HCT116 (cell line): ENCODE results near the gene STRN3. TPM values are rescaled to one million over a fixed set of nuclear protein-coding genes. Genes with fewer than 3 reads are reported as not detected.

Experiments used
- ATAC-seq: fragments of 200-7000 bp; cut with Tn5 transposase; 2 replicates; pipeline ENCODE4 v1.9.1; 2020; ENCODE audit warnings: mild to moderate bottlenecking, moderate library complexity
- BruUV-seq: library from RNA; stranded (reverse); fragments of 400-500 nt; replicated peaks from 2 replicates; lab custom pipeline; 2021; lab: Mats Ljungman, UMichigan
- CTCF ChIA-PET: fragments of 300-600 bp; sonication (Branson Sonifier 250); formaldehyde crosslinking; loops from one replicate; lab custom pipeline; 2021; ENCODE audit warnings: antibody characterized with exemption; lab: Charles Lee
- POLR2A ChIA-PET: fragments of 300-600, 350-600 bp; sonication (Branson Sonifier 250); formaldehyde crosslinking; loops from one replicate; lab custom pipeline; 2021; ENCODE audit warnings: antibody characterized with exemption; lab: Charles Lee
- RAD21 ChIA-PET, 2 experiments: fragments of 300-600 bp; sonication (Branson Sonifier 250); formaldehyde crosslinking; loops; one replicate each; lab custom pipeline; 2023; ENCODE audit warnings: low total read pairs in 2 of 2; ENCODE audit not compliant: uncharacterized antibody in 2 of 2, unreplicated experiment in 2 of 2, low non-redundant PET in 1 of 2; lab: Charles Lee
- DNase-seq: peaks from one replicate; pipeline ENCODE4 v3.0.0-alpha.2; 2010; ENCODE audit warnings: low read depth, low spot score
- H2AFZ ChIP-seq: fragments of 200-600 bp; shearing (Covaris generic), sonication (generic); 2 replicates; pipeline ENCODE4 v1.6.1; 2017; ENCODE audit warnings: low read depth, mixed run types, mixed read lengths, antibody characterized with exemption, low read length; ENCODE audit not compliant: poor library complexity, severe bottlenecking
- H3K27ac ChIP-seq: 2 replicates; pipeline ENCODE4 v1.5.1; 2012; ENCODE audit warnings: low read depth, low read length
- H3K27me3 ChIP-seq: fragments of 200-600 bp; sonication (generic); 2 replicates; pipeline ENCODE4 v1.6.1; 2016; ENCODE audit warnings: mixed run types, low read length, mixed read lengths; ENCODE audit not compliant: insufficient read depth
- H3K36me3 ChIP-seq, 2 experiments: fragments of 200-500 bp in 1 of 2; fragments of 200-600 bp in 1 of 2; sonication (Bioruptor generic) in 1 of 2; sonication (generic) in 1 of 2; 2 replicates each; pipeline versions ENCODE4 v1.5.1 to v1.6.1; 2014 to 2016; ENCODE audit warnings: low read length in 2 of 2, inconsistent platforms in 1 of 2, mixed read lengths in 1 of 2, mixed run types in 1 of 2; ENCODE audit not compliant: insufficient read depth in 2 of 2, control insufficient read depth in 1 of 2
- H3K4me1 ChIP-seq, 2 experiments: fragments of 200-600 bp in 1 of 2; sonication (generic) in 1 of 2; 2 replicates each; pipeline versions ENCODE4 v1.5.1 to v1.6.1; 2012 to 2017; ENCODE audit warnings: low read length in 2 of 2, inconsistent platforms in 1 of 2, mild to moderate bottlenecking in 1 of 2, mixed read lengths in 1 of 2, mixed run types in 1 of 2, moderate library complexity in 1 of 2; ENCODE audit not compliant: insufficient read depth in 2 of 2, control insufficient read depth in 1 of 2
- H3K4me2 ChIP-seq: fragments of 200-600 bp; sonication (generic); 2 replicates; pipeline ENCODE4 v1.6.1; 2017; ENCODE audit warnings: mixed run types, low read length, mixed read lengths
- H3K4me3 ChIP-seq, 2 experiments: fragments of 200-600 bp in 1 of 2; sonication (generic) in 1 of 2; replicated peaks in 1 of 2; 2 replicates each; pipeline ENCODE4 v1.5.1; 2011 to 2016; ENCODE audit warnings: low read length in 2 of 2, control low read depth in 1 of 2, low read depth in 1 of 2, mild to moderate bottlenecking in 1 of 2, mixed read lengths in 1 of 2, mixed run types in 1 of 2
- H3K79me2 ChIP-seq: fragments of 200-600 bp; sonication (generic); 2 replicates; pipeline ENCODE4 v1.6.1; 2017; ENCODE audit warnings: mild to moderate bottlenecking, mixed run types, low read length, moderate library complexity, mixed read lengths; ENCODE audit not compliant: insufficient read depth
- H3K9ac ChIP-seq: fragments of 200-600 bp; sonication (generic); 2 replicates; pipeline ENCODE4 v1.6.1; 2016; ENCODE audit warnings: low read length, mixed read lengths
- H3K9me2 ChIP-seq: fragments of 200-600 bp; sonication (generic), shearing (Covaris generic); 2 replicates; pipeline ENCODE4 v1.6.1; 2017; ENCODE audit warnings: mixed run types, mild to moderate bottlenecking, moderate library complexity; ENCODE audit not compliant: insufficient read depth
- H3K9me3 ChIP-seq, 2 experiments: fragments of 200-500 bp in 1 of 2; fragments of 200-600 bp in 1 of 2; sonication (Bioruptor generic) in 1 of 2; sonication (generic) in 1 of 2; 2 replicates each; pipeline ENCODE4 v1.6.1; 2014 to 2017; ENCODE audit warnings: low read length in 2 of 2, mixed read lengths in 2 of 2, inconsistent platforms in 1 of 2, low read depth in 1 of 2, mild to moderate bottlenecking in 1 of 2, mixed run types in 1 of 2, moderate library complexity in 1 of 2; ENCODE audit not compliant: control insufficient read depth in 1 of 2, insufficient read depth in 1 of 2
- H4K20me1 ChIP-seq: fragments of 200-600 bp; sonication (generic), shearing (Covaris generic); 2 replicates; pipeline ENCODE4 v1.6.1; 2017; ENCODE audit warnings: mixed run types, mild to moderate bottlenecking, moderate library complexity; ENCODE audit not compliant: insufficient read depth
- CBX3 ChIP-seq: IDR thresholded peaks from 2 replicates; pipeline ENCODE4 v1.6.1; 2012; ENCODE audit warnings: low read depth
- EZH2 ChIP-seq: fragments of 200-600 bp; sonication (generic); IDR thresholded peaks from 2 replicates; pipeline ENCODE4 v1.6.1; 2017; ENCODE audit warnings: antibody characterized with exemption, mixed run types
- EZH2phosphoT487 ChIP-seq: fragments of 200-600 bp; IDR thresholded peaks from 2 replicates; pipeline ENCODE4 v1.6.1; 2018; ENCODE audit warnings: antibody characterized with exemption, borderline replicate concordance
- JUND ChIP-seq: IDR thresholded peaks from 2 replicates; pipeline ENCODE4 v1.6.1; 2012
- MAX ChIP-seq: IDR thresholded peaks from 2 replicates; pipeline ENCODE4 v1.6.1; 2012
- RAD21 ChIP-seq: IDR thresholded peaks from 2 replicates; pipeline ENCODE4 v1.6.1; 2012; ENCODE audit warnings: low read depth, mild to moderate bottlenecking
- TCF7L2 ChIP-seq: IDR thresholded peaks from 2 replicates; pipeline ENCODE4 v1.7.0; 2011; ENCODE audit warnings: borderline replicate concordance, inconsistent platforms; ENCODE audit not compliant: insufficient read depth, insufficient read length; ENCODE audit errors: extremely low read depth
- YY1 ChIP-seq: IDR thresholded peaks from 2 replicates; pipeline ENCODE4 v1.6.1; 2011; ENCODE audit warnings: low read length, low read depth, moderate library complexity, mild to moderate bottlenecking; ENCODE audit not compliant: insufficient replicate concordance; ENCODE audit errors: extremely low read depth
- intact Hi-C: fragments of 100-400 bp; cut with micrococcal nuclease; formaldehyde crosslinking; loops from 2 replicates; pipeline ENCODE4 v1.10.0; 2022
- total RNA-seq: library from RNA; stranded (reverse); gene quantifications from one replicate; pipeline ENCODE4 v1.2.1, GENCODE V29; 2021; ENCODE audit not compliant: unreplicated experiment

Gene STRN3
- total RNA-seq, 1 experiment from 2014 or later = 43.4 TPM

- no peak overlapping the region for H2AFZ ChIP-seq
- no peaks in the 10 kb centered on the region for H3K9me2 ChIP-seq
- ATAC-seq (no peak), DNase-seq (no peak)
- no peak for TF ChIP-seq RAD21
- TF ChIP-seq MAX = no peak
- no peak for TF ChIP-seq YY1
- no peak for TF ChIP-seq JUND
- no peak for TF ChIP-seq EZH2
- no peak for TF ChIP-seq EZH2phosphoT487
- no peak for TF ChIP-seq TCF7L2
- no peaks in the 10 kb centered on the region for H4K20me1 ChIP-seq
- RAD21 ChIA-PET = no interaction called here
- no TSS peak for BruUV-seq
- H3K27ac ChIP-seq = no peak overlapping the region
- no peaks in the 10 kb centered on the region for H3K9me3 ChIP-seq
- CTCF ChIA-PET = no interaction called here
- intact Hi-C loops = no loop called here
- peaks cover 4% of the 10 kb centered on the region; the same call in 1 of the 2 replicates for H3K79me2 ChIP-seq
- POLR2A ChIA-PET = interaction anchor here (0.9 kb wide), 1 partner anchor 11 kb away, joined by 3 read pairs; no protein-coding TSS in a partner anchor
- H3K27me3 ChIP-seq = no peaks in the 10 kb centered on the region
- H3K4me1 ChIP-seq = peaks cover 64 to 65% of the 10 kb centered on the region in 2 experiments
- no peak overlapping the region for H3K4me3 ChIP-seq
- H3K4me2 ChIP-seq = no peak overlapping the region
- H3K36me3 ChIP-seq = no peaks in the 10 kb centered on the region
- no peak overlapping the region for H3K9ac ChIP-seq
These were observed 10.4 kb upstream of the STRN3 start for GRCh38 chr14:31036552-31036951.

- Histone ChIP-seq H3K4me2 (peak overlapping the region; percentile 85; the same call in 1 of the 2 replicates), H3K9me3 (no peaks in the 10 kb centered on the region), H3K36me3 (no peaks in the 10 kb centered on the region), H3K79me2 (peaks cover 23% of the 10 kb centered on the region), H2AFZ (no peak overlapping the region), H3K4me1 (peaks cover 65 to 78% of the 10 kb centered on the region in 2 experiments), H3K9me2 (no peaks in the 10 kb centered on the region; the same call in 1 of the 2 replicates), H4K20me1 (no peaks in the 10 kb centered on the region), H3K27me3 (no peaks in the 10 kb centered on the region), H3K27ac (no peak overlapping the region; the same call in 1 of the 2 replicates), H3K4me3 (no peak overlapping the region), H3K9ac (no peak overlapping the region)
- DNase-seq (no peak), ATAC-seq (no peak)
- RAD21 ChIA-PET = no interaction called here
- TF ChIP-seq CBX3 (no peak), RAD21 (0 out of 2 replicates have a peak, but pooled peaks have one; percentile 12)
- no TSS peak for BruUV-seq
- CTCF ChIA-PET = no interaction called here
- intact Hi-C loops = no loop called here
- POLR2A ChIA-PET = no interaction called here
These were observed 4.3 kb upstream of the STRN3 start for GRCh38 chr14:31030469-31030868.
